Heart right ventricle (tissue), 16 donors: ENCODE data around the gene SLC25A34. TPM values are rescaled to one million over a fixed set of nuclear protein-coding genes. Genes with fewer than 3 reads are reported as not detected.

Source experiments
- ATAC-seq, 8 donors: fragments of 200-7000 bp; cut with Tn5 transposase; one replicate each; pipeline ENCODE4 v1.9.1; 2020; ENCODE audit warnings: mild to moderate bottlenecking in 8 of 8, moderate library complexity in 8 of 8, moderate number of reproducible peaks in 1 of 8
- DNase-seq, 2 donors: peaks; one replicate each; pipeline ENCODE4 v3.0.0-alpha.2; 2020
- H3K27ac ChIP-seq, 10 donors: fragments of 200-600 bp; sonication (generic) in 2 of 10; one replicate each; pipeline versions ENCODE4 v1.5.0 to v1.8.0; 2020 to 2022; ENCODE audit warnings: mild to moderate bottlenecking in 3 of 10
- H3K27me3 ChIP-seq, 7 donors: fragments of 200-600 bp; one replicate each; pipeline ENCODE4 v1.8.0; 2021 to 2022; ENCODE audit warnings: mild to moderate bottlenecking in 2 of 7
- H3K36me3 ChIP-seq, 9 donors: fragments of 200-600 bp; sonication (generic) in 1 of 9; one replicate each; pipeline versions ENCODE4 v1.5.0 to v1.8.0; 2020 to 2022; ENCODE audit warnings: mild to moderate bottlenecking in 2 of 9
- H3K4me1 ChIP-seq, 9 donors: fragments of 200-600 bp; sonication (generic) in 1 of 9; one replicate each; pipeline versions ENCODE4 v1.5.0 to v1.8.0; 2020 to 2022; ENCODE audit warnings: mild to moderate bottlenecking in 4 of 9
- H3K4me3 ChIP-seq, 10 donors: fragments of 200-600 bp; sonication (generic) in 2 of 10; one replicate each; pipeline versions ENCODE4 v1.5.0 to v1.8.0; 2020 to 2022; ENCODE audit warnings: mild to moderate bottlenecking in 7 of 10, moderate library complexity in 2 of 10
- H3K9me3 ChIP-seq, 11 donors: fragments of 200-600 bp in 10 of 11; sonication (generic) in 2 of 11; one replicate each; pipeline versions ENCODE4 v1.5.0 to v1.8.0; 2013 to 2022; ENCODE audit warnings: mild to moderate bottlenecking in 2 of 11, control low read depth in 1 of 11, moderate library complexity in 1 of 11
- WGBS, 2 donors: extraction: QIAGEN DNeasy Blood & Tissue Kit; methylation state at CpG; one replicate each; pipeline ENCODE4 v1.1.7; 2013; ENCODE audit warnings: inconsistent platforms in 1 of 2; 5-methylcytosine and 5-hydroxymethylcytosine counted together
- intact Hi-C, 10 donors: fragments of 100-400 bp; cut with DNase I; formaldehyde crosslinking; loops; one replicate each; pipeline versions ENCODE4 v1.11.1 to v1.14.2; 2022
- polyA plus RNA-seq, 2 donors: library from polyadenylated mRNA; stranded (reverse); fragments of 200-250 nt; gene quantifications; one replicate each; pipeline ENCODE4 v1.2.3, GENCODE V29; 2013
- total RNA-seq, 10 donors: library from RNA; stranded (reverse); fragmentation: NEBNext Ultra II Directional in 3 of 10; extraction: Animal tissue kit (Norgen Biotek cat#: 25700) in 3 of 10; gene quantifications; one replicate each; pipeline versions ENCODE4 v1.2.1 to v1.2.4, GENCODE V29; 2021 to 2023
- TF ChIP-seq, protein P1 (sequence below), 9 donors: fragments of 200-600 bp; sonication (generic) in 2 of 9; IDR thresholded peaks; one replicate each; pipeline versions ENCODE4 v1.5.0 to v1.8.0; 2021 to 2022; ENCODE audit warnings: antibody characterized with exemption in 9 of 9, mild to moderate bottlenecking in 5 of 9, moderate library complexity in 1 of 9
- donor health status: Arrhythmogenic right ventricular cardiomyopathy.
- donor health status: ischemic (EF 13 %, LVEDD 7.1; RV severe dilation, severe dysfunction).
- donor health status: healthy with polysubstance abuse.
- donor health status: DM: no; HTN: yes; CAD: no.
- donor health status: DM: no; HTN: no; CAD: no.
- donor health status: ischemic (EF 25% LVEDD 6.9; RV normal size, moderate dysfunction).
- donor health status: ischemic (EF 25% LVEDD 5.7; RV mildly dilated, moderate dysfunction).
- donor health status: healthy.
- donor health status: DM: yes; HTN: yes; CAD: no.
- donor health status: Ischemic cardiomyopathy.
- donor health status: ischemic (EF 35%, LVEDD 5.7; RV mildly dilated, moderate dysfunction).
- donor health status: nonischemic (EF 11% LVEDD 7.7; RV severe dilation, severe dysfunction).
- donor health status: DM: yes; HTN: yes; CAD: no.
- donor health status: PGD.
- donor health status: ischemic (EF 29% LVEDD 5.4; RV normal size, mild dysfunction).
- donor health status: nonischemic (EF 23%, LVEDD 6.1; RV moderate dilation, normal function).

The SLC25A34 gene
- total and polyA plus RNA-seq, 12 donors, result 1.1 to 44.9 (median 13.6) TPM

DNA sequence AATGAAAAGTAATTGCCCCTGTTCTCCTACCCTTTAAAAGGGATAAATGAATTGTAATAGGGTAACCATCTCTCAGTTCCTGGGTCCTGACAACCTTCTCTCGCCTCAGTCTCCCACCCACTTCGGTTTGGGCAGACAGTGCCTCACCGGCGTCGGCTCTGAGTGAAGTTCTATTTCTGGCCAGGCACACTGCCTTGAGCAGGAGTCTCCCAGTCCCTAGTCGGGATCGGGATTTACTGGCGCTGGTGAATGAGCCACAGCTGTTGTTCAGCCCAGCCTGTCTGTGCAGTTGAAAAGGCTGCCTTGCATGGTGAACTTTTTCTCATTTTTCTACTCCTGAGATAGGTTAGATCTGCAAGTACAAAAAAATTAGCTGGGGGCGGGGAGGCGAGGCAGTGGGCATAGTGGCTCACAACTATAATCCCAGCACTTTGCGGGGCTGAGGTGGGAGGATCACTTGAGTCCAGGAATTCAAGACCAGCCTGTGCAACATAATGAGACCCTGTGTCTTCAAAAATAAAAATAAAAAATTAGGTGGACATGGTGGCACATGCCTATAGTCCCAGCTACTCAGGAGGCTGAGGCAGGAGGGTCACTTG is 44.5 kb upstream of the SLC25A34 start:
- Histone ChIP-seq H3K4me1 (peaks cover 12 to 61% (median 48%) of the 10 kb centered on the region in 9 donors), H3K36me3 (peaks cover 0 to 23% (median 0%) of the 10 kb centered on the region in 9 donors), H3K27ac (peak overlapping the region in 9 of 10 donors; percentile 10 to 83 (median 45)), H3K9me3 (no peaks in the 10 kb centered on the region), H3K4me3 (peak overlapping the region in 1 of 10 donors; percentile 23), H3K27me3 (no peaks in the 10 kb centered on the region)
- peak; percentile 46 to 68 for DNase-seq
- ATAC-seq, result peak; percentile 86 to 92 (median 90)
- intact Hi-C loops, result loop anchor here in 1 of 10 donors (10.0 kb wide), 1 partner anchor 87 kb away; no protein-coding TSS in a partner anchor
- WGBS, 2 donors, result 31 to 41% methylated on average over 11 of the region's 11 CpGs
- TF ChIP-seq, protein P1, sequence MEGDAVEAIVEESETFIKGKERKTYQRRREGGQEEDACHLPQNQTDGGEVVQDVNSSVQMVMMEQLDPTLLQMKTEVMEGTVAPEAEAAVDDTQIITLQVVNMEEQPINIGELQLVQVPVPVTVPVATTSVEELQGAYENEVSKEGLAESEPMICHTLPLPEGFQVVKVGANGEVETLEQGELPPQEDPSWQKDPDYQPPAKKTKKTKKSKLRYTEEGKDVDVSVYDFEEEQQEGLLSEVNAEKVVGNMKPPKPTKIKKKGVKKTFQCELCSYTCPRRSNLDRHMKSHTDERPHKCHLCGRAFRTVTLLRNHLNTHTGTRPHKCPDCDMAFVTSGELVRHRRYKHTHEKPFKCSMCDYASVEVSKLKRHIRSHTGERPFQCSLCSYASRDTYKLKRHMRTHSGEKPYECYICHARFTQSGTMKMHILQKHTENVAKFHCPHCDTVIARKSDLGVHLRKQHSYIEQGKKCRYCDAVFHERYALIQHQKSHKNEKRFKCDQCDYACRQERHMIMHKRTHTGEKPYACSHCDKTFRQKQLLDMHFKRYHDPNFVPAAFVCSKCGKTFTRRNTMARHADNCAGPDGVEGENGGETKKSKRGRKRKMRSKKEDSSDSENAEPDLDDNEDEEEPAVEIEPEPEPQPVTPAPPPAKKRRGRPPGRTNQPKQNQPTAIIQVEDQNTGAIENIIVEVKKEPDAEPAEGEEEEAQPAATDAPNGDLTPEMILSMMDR (IDR thresholded peaks at IDR 0.05), result no peak

GRCh38 chr1:15692121-15692682 is 43.9 kb upstream of the SLC25A34 start:
- H3K36me3 ChIP-seq, result peaks cover 0 to 27% (median 0%) of the 10 kb centered on the region in 9 donors
- intact Hi-C loops, result loop anchor here in 1 of 10 donors (10.0 kb wide), 1 partner anchor 87 kb away; no protein-coding TSS in a partner anchor
- ATAC-seq (peak in 6 of 8 donors; percentile 19 to 49 (median 43)), DNase-seq (no peak)
- H3K4me3 ChIP-seq, result no peak overlapping the region
- H3K27ac ChIP-seq, result peak overlapping the region in 8 of 10 donors; percentile 18 to 83 (median 53)
- TF ChIP-seq, protein P1 (IDR thresholded peaks at IDR 0.05), result no peak
- H3K27me3 ChIP-seq, result no peaks in the 10 kb centered on the region
- no peaks in the 10 kb centered on the region for H3K9me3 ChIP-seq
- 47 to 51% methylated on average over 5 of the region's 5 CpGs for WGBS, 2 donors
- H3K4me1 ChIP-seq, result peaks cover 12 to 62% (median 51%) of the 10 kb centered on the region in 9 donors

DNA sequence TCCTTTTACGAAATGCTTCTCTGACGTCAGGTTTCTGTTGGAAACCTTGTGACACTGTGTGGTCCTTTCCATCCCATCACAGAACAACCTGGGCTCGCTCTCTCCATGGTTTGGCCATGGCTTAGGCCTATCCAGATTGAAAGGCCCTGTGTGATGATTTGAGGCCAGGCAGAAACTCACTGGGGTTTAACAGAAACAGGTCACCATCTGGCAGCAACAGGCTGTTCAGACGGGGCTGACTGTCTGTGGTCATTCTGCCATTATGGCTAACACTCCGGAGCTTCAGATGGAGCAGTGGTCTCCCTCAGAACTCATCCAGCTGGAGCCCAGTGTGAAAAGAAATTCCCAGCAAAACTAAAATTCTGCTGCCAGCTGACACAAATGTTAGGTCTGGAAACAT is 42.7 kb upstream of the SLC25A34 start:
- intact Hi-C loops, result loop anchor here in 1 of 10 donors (10.0 kb wide), 1 partner anchor 89 kb away; no protein-coding TSS in a partner anchor
- ATAC-seq, result peak in 4 of 8 donors; percentile 10 to 43 (median 24)
- 76 to 86% methylated on average over 5 of the region's 5 CpGs for WGBS, 2 donors
- TF ChIP-seq, protein P1 (IDR thresholded peaks at IDR 0.05), result no peak
- peaks cover 0 to 26% (median 0%) of the 10 kb centered on the region in 9 donors for H3K36me3 ChIP-seq
- DNase-seq, result no peak
- H3K4me3 ChIP-seq, result no peak overlapping the region
- H3K27ac ChIP-seq, result peak overlapping the region in 6 of 10 donors; percentile 7 to 83 (median 24)
- H3K27me3 ChIP-seq, result no peaks in the 10 kb centered on the region
- peaks cover 12 to 63% (median 54%) of the 10 kb centered on the region in 9 donors for H3K4me1 ChIP-seq
- H3K9me3 ChIP-seq, result no peaks in the 10 kb centered on the region

GRCh38 chr1:15696956-15697521 is 39.0 kb upstream of the SLC25A34 start:
- Histone ChIP-seq H3K36me3 (peaks cover 0 to 22% (median 0%) of the 10 kb centered on the region in 9 donors), H3K4me3 (peak overlapping the region in 2 of 10 donors; percentile 7 to 20), H3K4me1 (peaks cover 11 to 71% (median 56%) of the 10 kb centered on the region in 9 donors), H3K27me3 (no peaks in the 10 kb centered on the region), H3K27ac (peak overlapping the region in 8 of 10 donors; percentile 3 to 85 (median 26)), H3K9me3 (no peaks in the 10 kb centered on the region)
- TF ChIP-seq, protein P1 (IDR thresholded peaks at IDR 0.05), result no peak
- no peak for DNase-seq
- 47 to 61% methylated on average over 10 of the region's 10 CpGs for WGBS, 2 donors
- peak in 6 of 8 donors; percentile 6 to 51 (median 30) for ATAC-seq
- intact Hi-C loops, result loop anchor here in 1 of 10 donors (10.0 kb wide), 1 partner anchor 92 kb away; no protein-coding TSS in a partner anchor
